Gastroesophageal sphincter (tissue), 3 donors: Measurements from ENCODE around the gene TEX38.

ENCODE experiments used
- EP300 ChIP-seq: sonication (generic); formaldehyde crosslinking; IDR thresholded peaks from one replicate; pipeline ENCODE4 v1.6.1; 2017; ENCODE audit warnings: antibody characterized with exemption, mild to moderate bottlenecking
- POLR2A ChIP-seq, 2 donors: fragments of 450-650 bp; IDR thresholded peaks; one replicate each; pipeline ENCODE4 v1.6.1; 2017; ENCODE audit warnings: antibody characterized with exemption in 2 of 2, mild to moderate bottlenecking in 2 of 2, moderate library complexity in 1 of 2
- TF ChIP-seq, protein P1 (sequence below), 4 experiments: fragments of 200-600 bp in 2 of 4; fragments of 450-650 bp in 2 of 4; sonication (generic) in 1 of 4; IDR thresholded peaks; one replicate each; pipeline ENCODE4 v1.5.1; 2017 to 2019; ENCODE audit warnings: antibody characterized with exemption in 4 of 4, mild to moderate bottlenecking in 2 of 4, moderate library complexity in 2 of 4

DNA sequence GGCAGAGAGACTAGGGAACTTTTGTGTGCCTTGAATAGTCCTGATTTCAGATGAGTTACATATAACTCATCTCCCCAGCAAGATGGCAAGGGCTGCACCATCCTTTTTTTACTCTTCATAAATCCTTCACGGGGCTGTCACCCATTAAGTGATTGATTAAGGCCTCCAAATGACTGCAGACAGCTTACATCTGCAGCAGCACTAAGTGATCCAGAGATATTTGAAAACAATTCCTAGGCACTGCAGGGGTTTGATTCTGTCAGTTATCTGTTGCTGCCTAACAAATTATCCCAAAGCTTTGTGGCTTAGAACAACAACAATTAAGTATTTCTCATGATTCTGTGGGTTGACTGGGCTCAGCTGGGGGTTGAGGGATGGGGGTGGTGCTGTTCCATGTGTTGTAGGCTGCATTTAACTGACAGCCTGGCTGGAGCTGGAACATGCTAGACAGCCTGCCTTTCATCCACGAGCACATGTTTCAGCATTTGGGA, 19.3 kb downstream of the TEX38 start:
- TF ChIP-seq EP300 = no peak
- no peak for TF ChIP-seq POLR2A (IDR thresholded peaks at IDR 0.05)
- TF ChIP-seq, protein P1, sequence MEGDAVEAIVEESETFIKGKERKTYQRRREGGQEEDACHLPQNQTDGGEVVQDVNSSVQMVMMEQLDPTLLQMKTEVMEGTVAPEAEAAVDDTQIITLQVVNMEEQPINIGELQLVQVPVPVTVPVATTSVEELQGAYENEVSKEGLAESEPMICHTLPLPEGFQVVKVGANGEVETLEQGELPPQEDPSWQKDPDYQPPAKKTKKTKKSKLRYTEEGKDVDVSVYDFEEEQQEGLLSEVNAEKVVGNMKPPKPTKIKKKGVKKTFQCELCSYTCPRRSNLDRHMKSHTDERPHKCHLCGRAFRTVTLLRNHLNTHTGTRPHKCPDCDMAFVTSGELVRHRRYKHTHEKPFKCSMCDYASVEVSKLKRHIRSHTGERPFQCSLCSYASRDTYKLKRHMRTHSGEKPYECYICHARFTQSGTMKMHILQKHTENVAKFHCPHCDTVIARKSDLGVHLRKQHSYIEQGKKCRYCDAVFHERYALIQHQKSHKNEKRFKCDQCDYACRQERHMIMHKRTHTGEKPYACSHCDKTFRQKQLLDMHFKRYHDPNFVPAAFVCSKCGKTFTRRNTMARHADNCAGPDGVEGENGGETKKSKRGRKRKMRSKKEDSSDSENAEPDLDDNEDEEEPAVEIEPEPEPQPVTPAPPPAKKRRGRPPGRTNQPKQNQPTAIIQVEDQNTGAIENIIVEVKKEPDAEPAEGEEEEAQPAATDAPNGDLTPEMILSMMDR (IDR thresholded peaks at IDR 0.05) = no peak
